Natural killer cell (primary cell): ENCODE results near the gene CCDC87. TPM values are rescaled to one million over a fixed set of nuclear protein-coding genes. Genes with fewer than 3 reads are reported as not detected.

Experiments
- ATAC-seq, 3 donors: fragments of 150-1000 bp in 2 of 3; fragments of 200-7000 bp in 1 of 3; cut with Tn5 transposase; 1 replicate in 1 of 3; 2 replicates in 2 of 3; pipeline ENCODE4 v1.10.0; 2021; ENCODE audit warnings: mild to moderate bottlenecking in 2 of 3, moderate library complexity in 2 of 3
- DNase-seq, 2 donors: peaks; one replicate each; pipeline versions ENCODE4 v3.0.0 to v3.0.0-alpha.2; 2013 to 2021; ENCODE audit warnings: mixed read lengths in 1 of 2
- H3K27ac ChIP-seq: one replicate; pipeline ENCODE4 v1.5.1; 2013; ENCODE audit warnings: mild to moderate bottlenecking, low read length
- H3K27me3 ChIP-seq: one replicate; pipeline ENCODE4 v1.6.1; 2013; ENCODE audit warnings: low read length; ENCODE audit not compliant: control insufficient read depth, insufficient read depth
- H3K36me3 ChIP-seq: one replicate; pipeline ENCODE4 v1.6.1; 2013; ENCODE audit warnings: low read length; ENCODE audit not compliant: control insufficient read depth, insufficient read depth
- H3K4me1 ChIP-seq: one replicate; pipeline ENCODE4 v1.6.1; 2013; ENCODE audit warnings: low read length; ENCODE audit not compliant: control insufficient read depth, insufficient read depth
- H3K4me3 ChIP-seq: one replicate; pipeline ENCODE4 v1.5.1; 2013; ENCODE audit warnings: low read length
- H3K9me3 ChIP-seq: one replicate; pipeline ENCODE4 v1.6.1; 2013; ENCODE audit warnings: low read length; ENCODE audit not compliant: control insufficient read depth, insufficient read depth
- H3K27ac Mint-ChIP-seq, 2 donors: one replicate each; pipeline ENCODE4 v1.8.0; 2022; ENCODE audit warnings: mild to moderate bottlenecking in 2 of 2, mixed read lengths in 2 of 2, moderate library complexity in 1 of 2
- H3K27me3 Mint-ChIP-seq, 2 donors: one replicate each; pipeline ENCODE4 v1.8.0; 2022; ENCODE audit warnings: low read depth in 2 of 2, mixed read lengths in 2 of 2
- H3K36me3 Mint-ChIP-seq: one replicate; pipeline ENCODE4 v1.8.0; 2022; ENCODE audit warnings: mixed read lengths
- H3K4me1 Mint-ChIP-seq, 2 donors: one replicate each; pipeline ENCODE4 v1.8.0; 2022; ENCODE audit warnings: mixed read lengths in 2 of 2
- H3K4me3 Mint-ChIP-seq: one replicate; pipeline ENCODE4 v1.8.0; 2022; ENCODE audit warnings: mild to moderate bottlenecking, moderate library complexity, mixed read lengths
- H3K9me3 Mint-ChIP-seq, 2 donors: one replicate each; pipeline ENCODE4 v1.8.0; 2022; ENCODE audit warnings: mixed read lengths in 2 of 2
- WGBS: methylation state at CpG from one replicate; pipeline ENCODE4 v1.1.7; 2013; ENCODE audit warnings: missing lambda C conversion rate; ENCODE audit not compliant: insufficient coverage; 5-methylcytosine and 5-hydroxymethylcytosine counted together
- intact Hi-C: fragments of 100-400 bp; cut with micrococcal nuclease; formaldehyde crosslinking; loops from one replicate; pipeline ENCODE4 v1.14.2; 2022
- total RNA-seq, 4 donors: library from RNA; stranded (reverse); fragments of 120-200 nt in 1 of 4; gene quantifications; one replicate each; pipeline versions ENCODE4 v1.2.3 to v1.2.4, GENCODE V29; 2013 to 2022
- TF ChIP-seq, protein P1 (sequence below): fragments of 200-600 bp; IDR thresholded peaks from one replicate; pipeline ENCODE4 v1.8.0; 2022; ENCODE audit warnings: antibody characterized with exemption

CCDC87 gene
- total RNA-seq, 3 donors from 2014 or later (not counting 1 experiment from before 2014, with no cell fraction given) = 0.40 to 0.68 (median 0.49) TPM

DNA sequence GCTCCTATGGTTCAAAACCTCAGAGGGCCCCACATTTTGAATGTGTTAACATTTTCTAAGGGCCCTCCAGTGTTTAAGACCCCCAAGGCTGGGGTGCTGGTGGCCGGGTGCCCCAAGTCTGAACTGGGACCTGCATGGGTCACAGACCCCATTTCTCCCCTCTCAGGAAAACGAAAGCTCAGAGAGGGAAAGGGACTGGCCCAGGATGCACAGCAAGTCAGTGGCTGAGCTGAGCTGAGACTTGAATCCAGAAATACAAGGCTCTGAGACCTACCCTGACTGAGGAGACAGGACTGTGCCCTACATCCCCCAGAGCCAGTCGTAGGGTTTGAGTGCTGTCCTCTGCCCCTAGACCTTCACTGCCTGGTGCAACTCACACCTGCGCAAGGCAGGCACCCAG lies 42.0 kb downstream of the CCDC87 start:
- no peak for DNase-seq
- no peaks in the 10 kb centered on the region for H3K27me3 ChIP-seq
- no peak overlapping the region for H3K27ac Mint-ChIP-seq
- H3K36me3 Mint-ChIP-seq = no peaks in the 10 kb centered on the region
- H3K9me3 ChIP-seq = no peaks in the 10 kb centered on the region
- H3K27ac ChIP-seq = no peak overlapping the region
- intact Hi-C loops = no loop called here
- H3K27me3 Mint-ChIP-seq = peaks cover 0 to 11% of the 10 kb centered on the region in 2 donors
- H3K9me3 Mint-ChIP-seq = no peaks in the 10 kb centered on the region
- H3K36me3 ChIP-seq = no peaks in the 10 kb centered on the region
- peaks cover 0 to 10% of the 10 kb centered on the region in 2 donors for H3K4me1 Mint-ChIP-seq
- 87% methylated on average over 4 of the region's 4 CpGs for WGBS
- no peak overlapping the region for H3K4me3 ChIP-seq
- TF ChIP-seq, protein P1, sequence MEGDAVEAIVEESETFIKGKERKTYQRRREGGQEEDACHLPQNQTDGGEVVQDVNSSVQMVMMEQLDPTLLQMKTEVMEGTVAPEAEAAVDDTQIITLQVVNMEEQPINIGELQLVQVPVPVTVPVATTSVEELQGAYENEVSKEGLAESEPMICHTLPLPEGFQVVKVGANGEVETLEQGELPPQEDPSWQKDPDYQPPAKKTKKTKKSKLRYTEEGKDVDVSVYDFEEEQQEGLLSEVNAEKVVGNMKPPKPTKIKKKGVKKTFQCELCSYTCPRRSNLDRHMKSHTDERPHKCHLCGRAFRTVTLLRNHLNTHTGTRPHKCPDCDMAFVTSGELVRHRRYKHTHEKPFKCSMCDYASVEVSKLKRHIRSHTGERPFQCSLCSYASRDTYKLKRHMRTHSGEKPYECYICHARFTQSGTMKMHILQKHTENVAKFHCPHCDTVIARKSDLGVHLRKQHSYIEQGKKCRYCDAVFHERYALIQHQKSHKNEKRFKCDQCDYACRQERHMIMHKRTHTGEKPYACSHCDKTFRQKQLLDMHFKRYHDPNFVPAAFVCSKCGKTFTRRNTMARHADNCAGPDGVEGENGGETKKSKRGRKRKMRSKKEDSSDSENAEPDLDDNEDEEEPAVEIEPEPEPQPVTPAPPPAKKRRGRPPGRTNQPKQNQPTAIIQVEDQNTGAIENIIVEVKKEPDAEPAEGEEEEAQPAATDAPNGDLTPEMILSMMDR = no peak
- no peak overlapping the region for H3K4me3 Mint-ChIP-seq
- no peak for ATAC-seq
- H3K4me1 ChIP-seq = peaks cover 12% of the 10 kb centered on the region

DNA sequence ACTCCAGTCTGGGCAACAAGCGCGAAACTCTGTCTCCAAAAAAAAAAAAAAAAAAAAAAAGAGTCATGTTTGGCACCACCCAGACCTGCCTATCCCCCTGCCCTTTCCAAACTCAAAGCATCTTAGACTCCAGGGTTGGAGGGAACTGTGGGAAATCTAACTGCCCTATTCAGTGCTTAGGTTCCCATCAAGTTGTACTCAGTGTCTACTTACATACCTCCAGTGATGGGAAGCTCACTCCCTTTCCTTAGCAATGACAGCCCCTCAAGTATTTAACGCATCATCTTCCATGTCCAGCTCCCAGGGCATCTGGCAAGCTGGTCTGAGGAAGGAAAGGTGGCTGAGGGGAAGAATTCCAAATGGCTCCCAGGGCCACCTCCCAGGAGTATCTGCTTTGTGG lies 43.2 kb downstream of the CCDC87 start:
- Mint-ChIP-seq H3K4me3 (no peak overlapping the region), H3K27ac (no peak overlapping the region), H3K9me3 (no peaks in the 10 kb centered on the region), H3K36me3 (no peaks in the 10 kb centered on the region), H3K27me3 (peaks cover 0 to 9% of the 10 kb centered on the region in 2 donors), H3K4me1 (peaks cover 7 to 17% of the 10 kb centered on the region in 2 donors)
- Histone ChIP-seq H3K27me3 (no peaks in the 10 kb centered on the region), H3K4me3 (no peak overlapping the region), H3K9me3 (no peaks in the 10 kb centered on the region), H3K4me1 (peaks cover 18% of the 10 kb centered on the region), H3K36me3 (no peaks in the 10 kb centered on the region), H3K27ac (no peak overlapping the region)
- ATAC-seq (no peak), DNase-seq (no peak)
- TF ChIP-seq, protein P1 = no peak
- 87% methylated on average over 3 of the region's 3 CpGs for WGBS
- intact Hi-C loops = loop anchor here (10.0 kb wide), 1 partner anchor 285 kb away; no protein-coding TSS in a partner anchor

DNA sequence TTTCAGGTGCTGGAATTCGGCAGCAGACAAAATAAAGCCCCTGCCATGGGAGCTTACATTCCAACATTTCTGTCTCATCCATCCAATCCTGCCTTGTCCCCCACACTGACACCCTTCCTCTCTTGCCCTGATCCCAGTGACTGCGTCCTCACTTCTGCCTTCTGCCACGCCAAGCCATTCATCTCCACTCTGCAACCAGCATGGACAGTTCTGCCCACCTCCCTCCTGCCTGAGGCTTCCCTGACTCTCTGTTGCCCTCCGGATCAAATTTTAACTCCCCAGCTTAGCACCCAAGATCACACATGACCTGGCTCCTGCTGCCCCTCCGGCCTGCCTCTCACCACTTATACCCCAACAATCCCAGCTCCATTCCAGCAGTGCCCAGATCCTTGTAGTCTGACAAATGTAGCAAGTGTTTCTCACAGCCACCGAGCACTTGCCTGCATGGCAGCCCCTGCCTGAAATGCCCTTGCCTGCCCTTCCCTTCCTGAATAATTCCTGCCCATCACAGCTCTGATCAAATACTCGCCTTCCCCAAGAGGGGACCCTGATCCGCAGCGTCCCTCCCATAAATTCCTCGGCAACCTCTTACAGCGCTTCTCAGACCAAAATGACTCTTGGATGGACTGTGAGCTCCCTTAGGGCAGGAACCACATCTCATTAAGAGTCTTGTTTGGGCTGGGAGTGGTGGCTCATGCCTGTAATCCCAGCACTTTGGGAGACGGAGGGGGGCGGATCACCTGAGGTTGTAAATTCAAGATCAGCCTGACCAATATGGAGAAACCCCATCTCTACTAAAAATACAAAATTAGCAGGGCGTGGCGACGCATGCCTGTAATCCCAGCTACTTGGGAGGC lies 43.9 kb downstream of the CCDC87 start:
- no peaks in the 10 kb centered on the region for H3K27me3 ChIP-seq
- H3K36me3 ChIP-seq = no peaks in the 10 kb centered on the region
- no peaks in the 10 kb centered on the region for H3K9me3 ChIP-seq
- WGBS = 82% methylated on average over 16 of the region's 16 CpGs
- no peak for ATAC-seq
- no peak overlapping the region for H3K27ac Mint-ChIP-seq
- H3K36me3 Mint-ChIP-seq = no peaks in the 10 kb centered on the region
- peaks cover 25% of the 10 kb centered on the region for H3K4me1 ChIP-seq
- TF ChIP-seq, protein P1 = no peak
- peak overlapping the region; percentile 43 for H3K4me3 Mint-ChIP-seq
- no peak overlapping the region for H3K4me3 ChIP-seq
- H3K4me1 Mint-ChIP-seq = peaks cover 12 to 23% of the 10 kb centered on the region in 2 donors
- DNase-seq = no peak
- H3K27ac ChIP-seq = no peak overlapping the region
- no peaks in the 10 kb centered on the region for H3K9me3 Mint-ChIP-seq
- intact Hi-C loops = loop anchor here (10.0 kb wide), 1 partner anchor 286 kb away; no protein-coding TSS in a partner anchor
- H3K27me3 Mint-ChIP-seq = peaks cover 0 to 9% of the 10 kb centered on the region in 2 donors
